Astrocyte of the cerebellum (primary cell): ENCODE results near the gene MTERF4.

Experiments
- DNase-seq: peaks from one replicate; pipeline ENCODE4 v3.0.0-alpha.2; 2011; ENCODE audit warnings: low read depth
- H3K4me3 ChIP-seq: 2 replicates; pipeline ENCODE4 v1.5.1; 2011; ENCODE audit warnings: mild to moderate bottlenecking, low read depth, low read length, moderate library complexity
- in situ Hi-C: cut with HindIII; loops from 2 replicates; pipeline ENCODE4 v1.10.0; 2017; ENCODE audit warnings: low sequenced_read_pairs
- TF ChIP-seq, protein P1 (sequence below): IDR thresholded peaks from 2 replicates; pipeline ENCODE4 v1.5.1; 2012; ENCODE audit warnings: low read length, low read depth, moderate library complexity, mild to moderate bottlenecking; ENCODE audit errors: missing control alignments

Gene MTERF4

DNA sequence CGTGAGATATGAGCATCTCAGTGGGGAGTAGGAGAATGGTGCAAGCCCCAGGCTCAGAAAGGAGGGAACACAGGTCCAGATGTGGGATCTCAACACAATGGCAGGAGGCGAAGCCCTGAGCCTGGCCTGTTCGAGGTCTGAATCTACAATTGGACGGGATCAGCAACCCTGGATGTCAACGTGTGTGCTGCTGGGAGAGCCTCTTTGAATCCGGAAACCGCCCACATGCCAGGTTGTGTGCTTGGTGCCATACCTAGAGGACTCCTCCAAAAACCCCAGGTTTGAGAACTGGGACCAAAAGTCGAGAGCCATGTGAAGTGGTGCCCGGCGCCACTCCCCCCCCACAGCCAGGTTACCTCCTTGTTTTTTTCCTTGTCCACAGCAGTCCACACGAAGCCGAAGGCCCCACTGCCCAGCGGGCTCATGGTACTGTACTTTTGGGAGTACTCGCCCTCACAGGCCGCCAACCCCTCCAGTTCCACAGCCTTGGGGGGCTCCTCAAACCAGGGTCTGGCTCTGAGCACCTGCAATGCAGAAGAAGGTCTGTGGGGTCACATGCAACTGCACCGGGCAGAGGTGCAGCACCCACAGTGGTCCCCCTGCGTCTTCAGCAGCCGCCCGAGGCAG lies 20.4 kb upstream of the MTERF4 start:
- no peak for DNase-seq
- TF ChIP-seq, protein P1, sequence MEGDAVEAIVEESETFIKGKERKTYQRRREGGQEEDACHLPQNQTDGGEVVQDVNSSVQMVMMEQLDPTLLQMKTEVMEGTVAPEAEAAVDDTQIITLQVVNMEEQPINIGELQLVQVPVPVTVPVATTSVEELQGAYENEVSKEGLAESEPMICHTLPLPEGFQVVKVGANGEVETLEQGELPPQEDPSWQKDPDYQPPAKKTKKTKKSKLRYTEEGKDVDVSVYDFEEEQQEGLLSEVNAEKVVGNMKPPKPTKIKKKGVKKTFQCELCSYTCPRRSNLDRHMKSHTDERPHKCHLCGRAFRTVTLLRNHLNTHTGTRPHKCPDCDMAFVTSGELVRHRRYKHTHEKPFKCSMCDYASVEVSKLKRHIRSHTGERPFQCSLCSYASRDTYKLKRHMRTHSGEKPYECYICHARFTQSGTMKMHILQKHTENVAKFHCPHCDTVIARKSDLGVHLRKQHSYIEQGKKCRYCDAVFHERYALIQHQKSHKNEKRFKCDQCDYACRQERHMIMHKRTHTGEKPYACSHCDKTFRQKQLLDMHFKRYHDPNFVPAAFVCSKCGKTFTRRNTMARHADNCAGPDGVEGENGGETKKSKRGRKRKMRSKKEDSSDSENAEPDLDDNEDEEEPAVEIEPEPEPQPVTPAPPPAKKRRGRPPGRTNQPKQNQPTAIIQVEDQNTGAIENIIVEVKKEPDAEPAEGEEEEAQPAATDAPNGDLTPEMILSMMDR, result no peak
- in situ Hi-C loops, result no loop called here
- H3K4me3 ChIP-seq, result no peak overlapping the region

DNA sequence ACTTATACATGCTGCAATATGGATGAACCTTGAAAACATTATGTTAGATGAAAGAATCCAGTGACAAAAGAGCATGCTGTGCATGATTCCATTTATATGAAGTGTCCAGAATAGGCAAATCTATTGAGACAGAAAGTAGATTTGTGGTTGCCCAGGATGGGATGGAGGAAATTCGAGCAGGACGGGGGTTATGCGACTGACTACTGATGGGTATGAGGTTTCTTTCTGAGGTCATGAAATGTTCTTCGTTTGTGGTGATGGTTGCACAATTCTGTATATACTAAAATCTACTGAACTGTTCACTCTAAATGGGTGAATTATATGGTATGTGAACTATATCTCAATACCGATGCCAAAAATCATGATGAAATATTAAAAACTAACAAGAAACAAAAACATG lies 18.9 kb upstream of the MTERF4 start:
- H3K4me3 ChIP-seq, result no peak overlapping the region
- DNase-seq, result no peak
- TF ChIP-seq, protein P1, result no peak
- in situ Hi-C loops, result no loop called here

DNA sequence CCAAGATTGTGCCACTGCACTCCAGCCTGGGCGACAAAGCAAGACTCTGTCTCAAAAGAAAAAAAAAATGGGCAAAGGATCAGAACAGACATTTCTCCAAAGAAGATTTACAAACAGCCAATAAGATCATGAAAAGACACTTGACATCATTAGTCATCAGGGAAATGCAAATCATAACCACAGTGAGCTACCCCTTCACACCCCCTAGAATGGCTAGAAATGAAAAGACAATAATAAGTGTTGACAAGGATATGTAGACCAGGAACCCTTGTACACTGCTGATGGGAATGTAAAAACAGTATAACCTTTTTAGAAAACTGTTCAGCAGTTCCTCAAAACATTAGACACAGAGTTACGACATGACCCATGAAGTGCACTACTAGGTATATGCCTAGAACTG lies 18.4 kb upstream of the MTERF4 start:
- in situ Hi-C loops, result no loop called here
- H3K4me3 ChIP-seq, result no peak overlapping the region
- DNase-seq, result no peak
- TF ChIP-seq, protein P1, result no peak

DNA sequence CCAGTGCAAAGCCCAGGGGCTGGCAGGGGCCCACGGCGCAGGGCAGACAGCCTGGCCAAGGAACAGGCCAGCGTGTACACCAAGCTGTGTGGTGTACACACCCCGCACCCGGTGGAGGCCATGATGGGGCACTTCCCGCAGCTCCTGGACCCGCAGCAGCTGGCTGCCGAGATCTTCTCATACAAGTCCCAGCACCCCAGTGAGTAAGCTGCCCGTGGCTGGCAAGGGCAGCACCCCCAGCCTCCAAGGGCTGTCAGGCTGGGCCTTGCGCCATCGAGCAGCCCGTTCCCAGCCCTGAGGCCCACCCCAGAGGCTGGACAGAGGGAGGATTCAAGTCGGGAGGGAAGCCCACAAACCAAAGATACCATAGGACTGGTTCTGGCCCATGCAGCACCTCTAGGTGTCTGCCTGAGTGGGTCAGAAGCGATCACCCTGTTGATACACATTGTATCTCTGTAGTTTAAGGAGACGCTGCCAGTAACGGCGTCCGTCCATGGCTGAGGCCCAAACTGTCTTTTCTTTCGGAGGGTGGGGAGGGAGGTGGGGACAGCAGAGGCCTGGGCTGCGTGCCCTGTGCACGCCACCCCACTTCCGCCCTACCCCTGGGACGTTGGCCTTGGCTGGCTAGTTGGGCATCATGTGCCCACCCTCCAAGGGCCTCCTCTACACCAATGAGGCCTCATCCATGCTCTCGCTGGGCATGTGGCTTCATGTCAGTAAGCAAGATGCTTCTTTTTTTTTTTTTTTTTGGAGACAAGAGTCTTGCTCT lies 16.8 kb upstream of the MTERF4 start:
- in situ Hi-C loops, result no loop called here
- H3K4me3 ChIP-seq, result no peak overlapping the region

DNA sequence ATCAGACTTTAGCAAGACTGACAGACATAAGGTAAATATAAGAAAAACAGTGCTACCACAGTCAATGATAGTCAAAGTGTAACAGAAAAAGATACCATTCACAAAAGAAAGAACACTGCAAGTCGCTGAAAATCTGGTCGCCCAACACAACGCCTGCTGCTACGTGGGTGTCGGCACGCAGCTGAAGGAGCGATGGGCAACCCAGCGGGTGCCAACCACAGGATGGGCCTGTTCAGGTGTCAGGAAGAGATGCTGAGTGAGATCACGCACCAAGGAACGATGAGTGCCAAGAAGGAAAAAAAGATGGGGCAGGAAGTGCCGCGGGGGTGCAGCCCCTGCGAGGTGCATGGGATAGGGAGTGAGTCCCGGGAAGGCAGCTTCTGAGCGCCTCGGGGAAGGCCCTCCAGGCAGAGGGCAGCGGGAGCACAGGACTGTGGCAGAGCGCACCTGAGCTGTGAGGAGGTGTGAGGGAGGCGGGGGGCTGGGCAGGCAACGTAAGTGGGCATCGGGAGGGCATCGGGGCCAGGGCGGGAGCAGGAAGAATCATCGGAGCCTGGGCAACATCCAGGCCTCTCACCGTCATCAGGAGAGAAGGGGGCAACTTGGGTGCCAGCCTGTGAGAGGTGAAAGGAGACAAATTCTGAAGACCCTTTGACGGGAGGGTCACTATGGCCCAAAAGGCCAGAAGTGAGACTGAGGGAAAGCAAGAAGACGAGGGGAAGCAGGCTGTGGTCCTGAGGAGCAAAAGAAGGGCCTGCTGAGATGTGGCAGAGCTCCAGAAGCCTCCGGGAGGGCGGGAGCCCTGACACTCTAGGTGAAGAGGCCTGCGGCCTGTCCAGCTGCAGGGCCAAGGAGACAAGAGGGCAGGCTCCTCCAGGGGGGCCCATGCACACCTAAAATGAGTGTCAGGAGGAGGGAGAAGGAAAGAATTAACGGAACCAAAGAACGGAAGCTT lies 14.8 kb upstream of the MTERF4 start:
- in situ Hi-C loops, result no loop called here
- no peak for DNase-seq

More for the DNA sequence above, 16.8 kb upstream of the MTERF4 start:
- no peak for DNase-seq
- TF ChIP-seq, protein P1, result no peak

DNA sequence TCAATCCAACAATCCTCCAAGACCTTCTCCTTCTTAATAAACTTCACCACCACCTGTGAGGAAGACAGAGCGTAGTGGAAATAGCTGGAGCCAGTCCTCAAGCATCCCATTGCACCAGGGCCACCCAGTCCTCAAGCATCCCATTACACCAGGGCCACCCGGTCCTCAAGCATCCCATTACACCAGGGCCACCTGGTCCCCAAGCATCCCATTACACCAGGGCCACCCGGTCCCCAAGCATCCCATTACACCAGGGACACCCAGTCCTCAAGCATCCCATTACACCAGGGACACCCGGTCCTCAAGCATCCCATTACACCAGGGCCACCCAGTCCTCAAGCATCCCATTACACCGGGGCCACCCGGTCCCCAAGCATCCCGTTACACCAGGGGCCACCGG lies 13.3 kb upstream of the MTERF4 start:
- in situ Hi-C loops, result no loop called here
- H3K4me3 ChIP-seq, result no peak overlapping the region
- DNase-seq, result no peak
- TF ChIP-seq, protein P1, result no peak

More for the DNA sequence above, 14.8 kb upstream of the MTERF4 start:
- TF ChIP-seq, protein P1, result no peak
- no peak overlapping the region for H3K4me3 ChIP-seq
